IgD-negative memory B cell (primary cell): ENCODE results near the gene CHST15. TPM values are rescaled to one million over a fixed set of nuclear protein-coding genes. Genes with fewer than 3 reads are reported as not detected.

ENCODE experiments used
- H3K27ac Mint-ChIP-seq, 3 donors: one replicate each; pipeline ENCODE4 v1.8.0; 2020 to 2022; ENCODE audit warnings: mild to moderate bottlenecking in 3 of 3, mixed read lengths in 3 of 3, moderate library complexity in 1 of 3
- H3K27me3 Mint-ChIP-seq: one replicate; pipeline ENCODE4 v1.8.0; 2021; ENCODE audit warnings: mixed read lengths
- H3K36me3 Mint-ChIP-seq: one replicate; pipeline ENCODE4 v1.8.0; 2020; ENCODE audit warnings: mild to moderate bottlenecking, mixed read lengths
- H3K4me1 Mint-ChIP-seq, 3 donors: one replicate each; pipeline ENCODE4 v1.8.0; 2020 to 2022; ENCODE audit warnings: mixed read lengths in 3 of 3, mild to moderate bottlenecking in 1 of 3
- H3K4me3 Mint-ChIP-seq, 4 donors: one replicate each; pipeline ENCODE4 v1.8.0; 2020 to 2022; ENCODE audit warnings: mild to moderate bottlenecking in 4 of 4, mixed read lengths in 4 of 4, moderate library complexity in 3 of 4
- H3K9me3 Mint-ChIP-seq, 3 donors: one replicate each; pipeline ENCODE4 v1.8.0; 2020 to 2021; ENCODE audit warnings: mixed read lengths in 3 of 3, mild to moderate bottlenecking in 1 of 3
- polyA plus RNA-seq: library from polyadenylated mRNA; unstranded; fragments of 300-500 nt; fragmentation: Illumina TruSeq; gene quantifications from one replicate; pipeline ENCODE4 v1.2.3, GENCODE V29; 2021

Gene CHST15
- polyA plus RNA-seq, 1 donor from 2014 or later: 15.4 TPM

- no peak overlapping the region for H3K27ac Mint-ChIP-seq
- H3K4me3 Mint-ChIP-seq: no peak overlapping the region
- no peaks in the 10 kb centered on the region for H3K9me3 Mint-ChIP-seq
- H3K36me3 Mint-ChIP-seq: no peaks in the 10 kb centered on the region
- H3K4me1 Mint-ChIP-seq: peaks cover 0 to 6% (median 4%) of the 10 kb centered on the region in 3 donors
- peaks cover 46% of the 10 kb centered on the region for H3K27me3 Mint-ChIP-seq
Measured at GRCh38 chr10:123965973-123966895, 127.2 kb downstream of the CHST15 start.

GRCh38 chr10:123964953-123965352 is 128.4 kb downstream of the CHST15 start:
- H3K36me3 Mint-ChIP-seq: no peaks in the 10 kb centered on the region
- H3K27me3 Mint-ChIP-seq: peaks cover 41% of the 10 kb centered on the region
- no peak overlapping the region for H3K4me3 Mint-ChIP-seq
- H3K4me1 Mint-ChIP-seq: peaks cover 0 to 4% (median 4%) of the 10 kb centered on the region in 3 donors
- H3K9me3 Mint-ChIP-seq: peaks cover 0 to 2% (median 0%) of the 10 kb centered on the region in 3 donors
- H3K27ac Mint-ChIP-seq: no peak overlapping the region

GRCh38 chr10:123962756-123963530 is 130.5 kb downstream of the CHST15 start:
- Mint-ChIP-seq H3K27me3 (peaks cover 26% of the 10 kb centered on the region), H3K36me3 (no peaks in the 10 kb centered on the region), H3K4me1 (peaks cover 0 to 3% (median 2%) of the 10 kb centered on the region in 3 donors), H3K27ac (no peak overlapping the region), H3K4me3 (no peak overlapping the region), H3K9me3 (peaks cover 0 to 5% (median 0%) of the 10 kb centered on the region in 3 donors)

- Mint-ChIP-seq H3K4me1 (peaks cover 0 to 2% (median 0%) of the 10 kb centered on the region in 3 donors), H3K27me3 (peaks cover 2% of the 10 kb centered on the region), H3K36me3 (no peaks in the 10 kb centered on the region), H3K9me3 (peaks cover 0 to 7% (median 0%) of the 10 kb centered on the region in 3 donors), H3K27ac (no peak overlapping the region), H3K4me3 (peak overlapping the region in 1 of 4 donors; percentile 20)
Measured at GRCh38 chr10:123958241-123958640, 135.2 kb downstream of the CHST15 start.

Other genes with a start within 250 kb of the CHST15 start
- not detected for gene CPXM2, start 201.8 kb downstream of the CHST15 start, polyA plus RNA-seq